ENCODE measurements around the gene ADAM8. TPM values are rescaled to one million over a fixed set of nuclear protein-coding genes. Genes with fewer than 3 reads are reported as not detected.

ADAM8 gene
- polyA plus RNA-seq, 1 donor (not counting 4 experiments of a cell fraction or from before 2014, with no cell fraction given), result 42.0 TPM

- no peaks in the 10 kb centered on the region for H3K79me2 ChIP-seq (ENCODE audit: control insufficient read depth, insufficient read depth, low read length)
- H3K27me3 ChIP-seq (ENCODE audit: control insufficient read depth, extremely low read depth, insufficient read depth, low read length), result peaks cover 28% of the 10 kb centered on the region
- no peaks in the 10 kb centered on the region for H3K36me3 ChIP-seq (ENCODE audit: control insufficient read depth in 2 of 2, extremely low read depth in 1 of 2, insufficient read depth in 2 of 2, low read length in 2 of 2)
- H4K20me1 ChIP-seq (ENCODE audit: control insufficient read depth, extremely low read depth, insufficient read depth, low read length), result no peaks in the 10 kb centered on the region
- no peak overlapping the region for H3K4me3 ChIP-seq (ENCODE audit: control insufficient read depth in 2 of 3, extremely low read depth in 1 of 3, insufficient read depth in 2 of 3, low read depth in 1 of 3, low read length in 3 of 3)
- no peaks in the 10 kb centered on the region for H3K4me1 ChIP-seq (ENCODE audit: control insufficient read depth, extremely low read depth, insufficient read depth, low read length)
- DNase-seq (ENCODE audit: low read depth, low spot score), result no peak
- no peak for FAIRE-seq
- H3K27ac ChIP-seq (ENCODE audit: control insufficient read depth, insufficient read depth, low read length), result no peak overlapping the region
- no peaks in the 10 kb centered on the region for H3K9me3 ChIP-seq (ENCODE audit: control insufficient read depth, low read depth, low read length)
- H3K9ac ChIP-seq (ENCODE audit: control insufficient read depth, extremely low read depth, insufficient read depth, low read length), result no peak overlapping the region
- dilution Hi-C loops (cut with MboI; ENCODE audit: extremely low pct_ligation_motif_present, low sequenced_read_pairs), result no loop called here
- TF ChIP-seq EZH2 (IDR thresholded peaks at IDR 0.05; ENCODE audit: low read length) (peak; percentile 22), CTCF (optimal IDR thresholded peaks at IDR 0.05 in 1 of 3, IDR thresholded peaks at IDR 0.05 in 1 of 3, conservative IDR thresholded peaks at IDR 0.05 in 1 of 3; ENCODE audit: extremely low read depth in 1 of 3, insufficient read depth in 2 of 3, low read length in 3 of 3) (no peak)
- no peak overlapping the region for H2AFZ ChIP-seq (ENCODE audit: control insufficient read depth, low read length)
- H3K9me1 ChIP-seq (ENCODE audit: control insufficient read depth, extremely low read depth, insufficient read depth, low read length), result no peaks in the 10 kb centered on the region
- no peak overlapping the region for H3K4me2 ChIP-seq (ENCODE audit: control insufficient read depth, extremely low read depth, insufficient read depth, low read depth, low read length)
These were observed 26.5 kb downstream of the ADAM8 start for GRCh38 chr10:133249975-133250754.

GRCh38 chr10:133249094-133249780 lies 27.4 kb downstream of the ADAM8 start:
- FAIRE-seq, result no peak

More at GRCh38 chr10:133249094-133249780, 27.4 kb downstream of the ADAM8 start:
- Histone ChIP-seq H3K9ac (ENCODE audit: control insufficient read depth, extremely low read depth, insufficient read depth, low read length) (no peak overlapping the region), H3K4me1 (ENCODE audit: control insufficient read depth, extremely low read depth, insufficient read depth, low read length) (no peaks in the 10 kb centered on the region), H4K20me1 (ENCODE audit: control insufficient read depth, extremely low read depth, insufficient read depth, low read length) (no peaks in the 10 kb centered on the region), H3K79me2 (ENCODE audit: control insufficient read depth, insufficient read depth, low read length) (no peaks in the 10 kb centered on the region), H2AFZ (ENCODE audit: control insufficient read depth, low read length) (no peak overlapping the region), H3K36me3 (ENCODE audit: control insufficient read depth in 2 of 2, extremely low read depth in 1 of 2, insufficient read depth in 2 of 2, low read length in 2 of 2) (no peaks in the 10 kb centered on the region), H3K27ac (ENCODE audit: control insufficient read depth, insufficient read depth, low read length) (no peak overlapping the region), H3K27me3 (ENCODE audit: control insufficient read depth, extremely low read depth, insufficient read depth, low read length) (peaks cover 32% of the 10 kb centered on the region), H3K4me2 (ENCODE audit: control insufficient read depth, extremely low read depth, insufficient read depth, low read depth, low read length) (no peak overlapping the region), H3K4me3 (ENCODE audit: control insufficient read depth in 2 of 3, extremely low read depth in 1 of 3, insufficient read depth in 2 of 3, low read depth in 1 of 3, low read length in 3 of 3) (no peak overlapping the region), H3K9me3 (ENCODE audit: control insufficient read depth, low read depth, low read length) (no peaks in the 10 kb centered on the region), H3K9me1 (ENCODE audit: control insufficient read depth, extremely low read depth, insufficient read depth, low read length) (no peaks in the 10 kb centered on the region)
- no peak for DNase-seq (ENCODE audit: low read depth, low spot score)
- TF ChIP-seq CTCF (optimal IDR thresholded peaks at IDR 0.05 in 1 of 3, IDR thresholded peaks at IDR 0.05 in 1 of 3, conservative IDR thresholded peaks at IDR 0.05 in 1 of 3; ENCODE audit: extremely low read depth in 1 of 3, insufficient read depth in 2 of 3, low read length in 3 of 3), result no peak
- TF ChIP-seq EZH2 (IDR thresholded peaks at IDR 0.05; ENCODE audit: low read length), result no peak
- dilution Hi-C loops (cut with MboI; ENCODE audit: extremely low pct_ligation_motif_present, low sequenced_read_pairs), result no loop called here

Data from keratinocyte (primary cell).